Tibial nerve (tissue), 4 donors: ENCODE results near the gene RGL3. TPM values are rescaled to one million over a fixed set of nuclear protein-coding genes. Genes with fewer than 3 reads are reported as not detected.
A peak's percentile ranks its signal among the peaks of the same experiment; 100 is the strongest.
"Not testable (repeated sequence)": the region's sequence is repeated elsewhere in the genome, so short reads cannot be mapped to it uniquely, and the experiment has no call there.

Source experiments
- DNase-seq, 2 donors: peaks; one replicate each; pipeline ENCODE4 v3.0.0-alpha.2; 2019; ENCODE audit warnings: low spot score in 2 of 2
- H3K27ac ChIP-seq, 4 donors: fragments of 200-600 bp; sonication (generic) in 3 of 4; one replicate each; pipeline ENCODE4 v1.5.1; 2017 to 2019; ENCODE audit warnings: mild to moderate bottlenecking in 1 of 4
- H3K27me3 ChIP-seq, 2 donors: fragments of 200-600 bp; sonication (generic) in 1 of 2; one replicate each; pipeline versions ENCODE4 v1.5.1 to v1.6.0; 2017 to 2019
- H3K36me3 ChIP-seq, 3 donors: fragments of 200-600 bp; sonication (generic); one replicate each; pipeline ENCODE4 v1.5.1; 2018 to 2019
- H3K4me1 ChIP-seq, 4 donors: fragments of 200-600 bp; sonication (generic) in 3 of 4; one replicate each; pipeline ENCODE4 v1.5.1; 2017 to 2019
- H3K4me3 ChIP-seq, 4 donors: fragments of 200-600 bp; sonication (generic) in 3 of 4; one replicate each; pipeline ENCODE4 v1.5.1; 2017 to 2019; ENCODE audit warnings: mild to moderate bottlenecking in 1 of 4, moderate library complexity in 1 of 4
- H3K9me3 ChIP-seq, 4 donors: fragments of 200-600 bp; sonication (generic) in 3 of 4; one replicate each; pipeline ENCODE4 v1.5.1; 2017 to 2019
- EP300 ChIP-seq, 2 donors: sonication (generic); formaldehyde crosslinking; IDR thresholded peaks; one replicate each; pipeline ENCODE4 v1.6.1; 2017; ENCODE audit warnings: antibody characterized with exemption in 2 of 2, mild to moderate bottlenecking in 1 of 2
- POLR2A ChIP-seq, 2 donors: fragments of 450-650 bp; IDR thresholded peaks; one replicate each; pipeline ENCODE4 v1.6.1; 2017; ENCODE audit warnings: antibody characterized with exemption in 2 of 2, mild to moderate bottlenecking in 2 of 2, moderate library complexity in 2 of 2
- WGBS, 2 donors: methylation state at CpG; one replicate each; pipeline ENCODE4 v1.1.5; 2018; 5-methylcytosine and 5-hydroxymethylcytosine counted together
- total RNA-seq, 4 donors: library from RNA; depleted of rRNA; stranded (reverse); fragments of >200 nt; gene quantifications; one replicate each; pipeline ENCODE4 v1.1.0, GENCODE V29; 2016
- TF ChIP-seq, protein P1 (sequence below), 5 experiments: fragments of 200-600 bp in 3 of 5; fragments of 450-650 bp in 2 of 5; sonication (generic) in 3 of 5; IDR thresholded peaks; one replicate each; pipeline ENCODE4 v1.5.1; 2016 to 2019; ENCODE audit warnings: antibody characterized with exemption in 5 of 5, mild to moderate bottlenecking in 3 of 5, moderate library complexity in 2 of 5

Gene RGL3
- total RNA-seq, 4 donors from 2014 or later = 5.7 to 17.9 (median 11.0) TPM

GRCh38 chr19:11356074-11356397 lies 63.1 kb downstream of the RGL3 start:
- H3K4me3 ChIP-seq = peak overlapping the region; percentile 57 to 77 (median 64)
- peak overlapping the region in 3 of 4 donors; percentile 74 to 87 (median 76) for H3K27ac ChIP-seq
- WGBS, 2 donors = 68 to 77% methylated on average over 6 of the region's 6 CpGs
- H3K27me3 ChIP-seq = no peaks in the 10 kb centered on the region
- peaks cover 0 to 39% (median 0%) of the 10 kb centered on the region in 3 donors for H3K36me3 ChIP-seq
- no peak for DNase-seq
- no peak for TF ChIP-seq POLR2A (IDR thresholded peaks at IDR 0.05)
- TF ChIP-seq, protein P1, sequence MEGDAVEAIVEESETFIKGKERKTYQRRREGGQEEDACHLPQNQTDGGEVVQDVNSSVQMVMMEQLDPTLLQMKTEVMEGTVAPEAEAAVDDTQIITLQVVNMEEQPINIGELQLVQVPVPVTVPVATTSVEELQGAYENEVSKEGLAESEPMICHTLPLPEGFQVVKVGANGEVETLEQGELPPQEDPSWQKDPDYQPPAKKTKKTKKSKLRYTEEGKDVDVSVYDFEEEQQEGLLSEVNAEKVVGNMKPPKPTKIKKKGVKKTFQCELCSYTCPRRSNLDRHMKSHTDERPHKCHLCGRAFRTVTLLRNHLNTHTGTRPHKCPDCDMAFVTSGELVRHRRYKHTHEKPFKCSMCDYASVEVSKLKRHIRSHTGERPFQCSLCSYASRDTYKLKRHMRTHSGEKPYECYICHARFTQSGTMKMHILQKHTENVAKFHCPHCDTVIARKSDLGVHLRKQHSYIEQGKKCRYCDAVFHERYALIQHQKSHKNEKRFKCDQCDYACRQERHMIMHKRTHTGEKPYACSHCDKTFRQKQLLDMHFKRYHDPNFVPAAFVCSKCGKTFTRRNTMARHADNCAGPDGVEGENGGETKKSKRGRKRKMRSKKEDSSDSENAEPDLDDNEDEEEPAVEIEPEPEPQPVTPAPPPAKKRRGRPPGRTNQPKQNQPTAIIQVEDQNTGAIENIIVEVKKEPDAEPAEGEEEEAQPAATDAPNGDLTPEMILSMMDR (IDR thresholded peaks at IDR 0.05) = no peak
- no peak for TF ChIP-seq EP300 (IDR thresholded peaks at IDR 0.05)
- H3K9me3 ChIP-seq = no peaks in the 10 kb centered on the region
- H3K4me1 ChIP-seq = peaks cover 0 to 20% (median 4%) of the 10 kb centered on the region in 4 donors

DNA sequence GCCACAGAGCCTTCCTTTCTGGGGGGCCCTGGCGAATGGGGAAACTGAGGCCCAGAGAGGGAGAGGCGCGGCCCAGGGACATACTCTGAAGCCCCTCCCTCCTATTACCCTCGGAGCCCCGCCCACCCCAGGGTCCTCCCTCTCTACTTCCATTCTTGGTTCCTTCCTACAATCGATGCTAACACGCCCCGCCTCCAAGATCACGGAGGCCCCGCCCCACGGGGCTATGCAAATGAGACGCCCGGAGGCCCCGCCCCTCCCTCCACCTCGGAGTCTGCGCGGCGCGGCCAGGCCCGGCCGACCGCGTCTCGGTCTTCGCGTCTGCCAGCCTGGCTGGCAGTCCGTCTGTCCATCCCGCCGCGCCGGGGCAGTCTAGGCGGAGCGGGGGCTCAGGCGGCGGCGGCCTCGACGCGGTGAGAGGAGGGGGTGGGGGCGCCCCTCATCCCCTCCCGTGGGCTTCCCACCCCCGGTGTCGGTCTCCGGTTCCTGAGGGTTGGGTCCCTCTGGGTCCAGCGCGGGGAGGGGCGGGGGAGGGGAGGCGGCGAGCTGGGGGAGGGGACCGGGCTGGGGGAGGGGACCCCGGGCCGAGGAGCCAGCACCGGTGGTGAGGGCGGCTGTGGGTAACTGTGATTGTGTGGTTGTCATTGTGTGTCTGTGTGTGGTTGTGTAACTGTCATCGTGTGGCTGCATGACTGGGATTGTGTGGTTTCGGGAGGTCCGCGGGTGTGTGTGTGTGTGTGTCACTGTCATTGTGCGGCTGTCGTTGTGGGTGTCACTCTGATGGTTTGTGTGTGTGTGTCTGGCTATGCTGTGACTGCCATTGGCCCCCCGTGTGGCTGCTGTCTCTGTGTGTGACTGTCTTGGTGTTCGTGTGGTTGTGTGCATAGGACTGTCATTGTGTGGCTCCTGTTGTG lies 63.7 kb downstream of the RGL3 start, which contains the start of gene PLPPR2:
Gene PLPPR2 (plus strand): TSS at position 273 of the 914 bp plus-strand sequence. CDS start 2,242 bp downstream, outside the sequence.
- TF ChIP-seq, protein P1 (IDR thresholded peaks at IDR 0.05) = peak in 1 of 5 experiments; percentile 19
- TF ChIP-seq EP300 (IDR thresholded peaks at IDR 0.05) (peak in 1 of 2 donors; percentile 65), POLR2A (IDR thresholded peaks at IDR 0.05) (peak; percentile 35 to 73)
- no peaks in the 10 kb centered on the region for H3K27me3 ChIP-seq
- no peaks in the 10 kb centered on the region for H3K9me3 ChIP-seq
- H3K27ac ChIP-seq = peak within 1 kb of the TSS; percentile 74 to 87 (median 76)
- H3K36me3 ChIP-seq = peaks cover 0 to 33% (median 0%) of the 10 kb centered on the region in 3 donors
- peak; percentile 96 to 97 for DNase-seq
- peaks cover 0 to 19% (median 4%) of the 10 kb centered on the region in 4 donors for H3K4me1 ChIP-seq
- WGBS, 2 donors = 2 to 6% methylated on average over 30 to 43 of the region's 62 CpGs
- peak within 1 kb of the TSS; percentile 57 to 77 (median 64) for H3K4me3 ChIP-seq

DNA sequence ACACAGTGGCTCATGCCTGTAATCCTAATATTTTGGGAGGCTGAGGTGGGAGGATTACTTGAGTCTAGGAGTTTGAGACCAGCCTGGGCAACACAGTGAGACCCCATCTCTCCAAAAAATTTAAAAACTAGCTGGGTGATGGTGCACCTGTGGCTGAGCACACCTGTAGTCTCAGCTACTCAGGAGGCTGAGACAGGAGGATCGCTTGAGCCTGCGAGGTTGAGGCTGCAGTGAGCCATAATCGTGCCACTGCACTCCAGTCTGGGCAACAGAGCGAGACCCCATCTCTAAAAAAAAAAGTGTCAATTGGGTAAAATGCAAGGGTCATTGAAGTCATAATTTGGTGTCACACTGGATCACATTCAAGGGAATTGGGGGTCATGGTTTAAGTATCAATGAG lies 65.0 kb downstream of the RGL3 start:
- not testable (repeated sequence) for H3K9me3 ChIP-seq, DNase-seq, H3K27me3 ChIP-seq, H3K4me3 ChIP-seq, H3K27ac ChIP-seq
- Histone ChIP-seq H3K4me1 (peaks cover 0 to 19% (median 4%) of the 10 kb centered on the region in 4 donors), H3K36me3 (peaks cover 0 to 30% (median 0%) of the 10 kb centered on the region in 3 donors)
- 95 to 96% methylated on average over 4 of the region's 4 CpGs for WGBS, 2 donors

DNA sequence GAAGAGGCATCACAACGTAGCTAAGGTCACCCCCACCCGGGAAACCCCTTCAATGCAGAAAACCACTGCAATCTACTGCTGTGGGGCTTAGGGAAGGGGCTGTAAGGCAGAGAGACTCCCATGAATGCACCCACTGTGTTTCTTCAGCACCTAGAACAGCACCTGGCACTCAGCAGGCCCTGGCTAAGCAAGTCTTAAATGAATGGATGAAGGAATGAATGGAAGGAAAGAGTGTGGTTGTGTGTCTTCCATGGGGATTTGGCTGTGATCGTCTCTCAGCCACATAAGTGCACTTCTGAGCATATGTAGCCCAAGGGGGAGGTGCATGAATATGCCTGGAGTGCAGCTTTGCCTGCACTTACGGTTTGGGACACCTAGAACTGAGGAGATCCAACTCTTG lies 69.9 kb downstream of the RGL3 start:
- DNase-seq = no peak
- H3K36me3 ChIP-seq = peaks cover 0 to 25% (median 0%) of the 10 kb centered on the region in 3 donors
- no peaks in the 10 kb centered on the region for H3K27me3 ChIP-seq
- peaks cover 0 to 11% (median 0%) of the 10 kb centered on the region in 4 donors for H3K9me3 ChIP-seq
- WGBS, 2 donors = 86 to 92% methylated on average over 4 of the region's 4 CpGs
- H3K4me3 ChIP-seq = no peak overlapping the region
- TF ChIP-seq POLR2A (IDR thresholded peaks at IDR 0.05) (no peak), EP300 (IDR thresholded peaks at IDR 0.05) (no peak)
- TF ChIP-seq, protein P1 (IDR thresholded peaks at IDR 0.05) = no peak
- no peak overlapping the region for H3K27ac ChIP-seq
- H3K4me1 ChIP-seq = peaks cover 0 to 23% (median 17%) of the 10 kb centered on the region in 4 donors

GRCh38 chr19:11347546-11348039 lies 71.5 kb downstream of the RGL3 start:
- 80% methylated on average over 7 of the region's 7 CpGs for WGBS, 2 donors
- Histone ChIP-seq H3K9me3 (peaks cover 0 to 11% (median 0%) of the 10 kb centered on the region in 4 donors), H3K36me3 (peaks cover 0 to 18% (median 0%) of the 10 kb centered on the region in 3 donors), H3K27ac (peak overlapping the region in 1 of 4 donors; percentile 96), H3K4me1 (peaks cover 0 to 35% (median 23%) of the 10 kb centered on the region in 4 donors), H3K27me3 (no peaks in the 10 kb centered on the region), H3K4me3 (no peak overlapping the region)
- TF ChIP-seq, protein P1 (IDR thresholded peaks at IDR 0.05) = no peak
- no peak for TF ChIP-seq POLR2A (IDR thresholded peaks at IDR 0.05)
- no peak for TF ChIP-seq EP300 (IDR thresholded peaks at IDR 0.05)
- DNase-seq = no peak
